Stimulated activated effector memory CD8-positive, alpha-beta T cell treated with anti-CD3 and anti-CD28 coated beads, Interleukin-12 subunit alpha, Interleukin-12 subunit beta, amount 100 ng/mL, for 72 hours (primary cell): ENCODE data around the gene RASGRF2.

ENCODE experiments used
- ATAC-seq: fragments of 150-1000 bp; cut with Tn5 transposase; 2 replicates; pipeline ENCODE4 v1.10.0; 2021
- DNase-seq, 2 donors: peaks; one replicate each; pipeline ENCODE4 v3.0.0; 2021 to 2022; ENCODE audit warnings: low spot score in 2 of 2
- H3K27ac Mint-ChIP-seq: one replicate; pipeline ENCODE4 v1.8.0; 2022; ENCODE audit warnings: mild to moderate bottlenecking, mixed read lengths
- H3K36me3 Mint-ChIP-seq: one replicate; pipeline ENCODE4 v1.8.0; 2022; ENCODE audit warnings: mild to moderate bottlenecking, mixed read lengths
- H3K4me1 Mint-ChIP-seq: one replicate; pipeline ENCODE4 v1.8.0; 2022; ENCODE audit warnings: mixed read lengths
- H3K4me3 Mint-ChIP-seq: one replicate; pipeline ENCODE4 v1.8.0; 2022; ENCODE audit warnings: mild to moderate bottlenecking, mixed read lengths
- H3K9me3 Mint-ChIP-seq: one replicate; pipeline ENCODE4 v1.8.0; 2022; ENCODE audit warnings: mixed read lengths

Gene RASGRF2

GRCh38 chr5:80933036-80933435 is 27.1 kb upstream of the RASGRF2 start:
- Mint-ChIP-seq H3K4me1 (peaks cover 5% of the 10 kb centered on the region), H3K36me3 (no peaks in the 10 kb centered on the region), H3K4me3 (no peak overlapping the region), H3K27ac (no peak overlapping the region), H3K9me3 (no peaks in the 10 kb centered on the region)
- ATAC-seq, result no peak
- no peak for DNase-seq

GRCh38 chr5:80934751-80935150 is 25.4 kb upstream of the RASGRF2 start:
- H3K27ac Mint-ChIP-seq, result no peak overlapping the region
- no peak for DNase-seq
- no peak overlapping the region for H3K4me3 Mint-ChIP-seq
- ATAC-seq, result no peak
- H3K4me1 Mint-ChIP-seq, result peaks cover 5% of the 10 kb centered on the region
- no peaks in the 10 kb centered on the region for H3K36me3 Mint-ChIP-seq
- no peaks in the 10 kb centered on the region for H3K9me3 Mint-ChIP-seq

DNA sequence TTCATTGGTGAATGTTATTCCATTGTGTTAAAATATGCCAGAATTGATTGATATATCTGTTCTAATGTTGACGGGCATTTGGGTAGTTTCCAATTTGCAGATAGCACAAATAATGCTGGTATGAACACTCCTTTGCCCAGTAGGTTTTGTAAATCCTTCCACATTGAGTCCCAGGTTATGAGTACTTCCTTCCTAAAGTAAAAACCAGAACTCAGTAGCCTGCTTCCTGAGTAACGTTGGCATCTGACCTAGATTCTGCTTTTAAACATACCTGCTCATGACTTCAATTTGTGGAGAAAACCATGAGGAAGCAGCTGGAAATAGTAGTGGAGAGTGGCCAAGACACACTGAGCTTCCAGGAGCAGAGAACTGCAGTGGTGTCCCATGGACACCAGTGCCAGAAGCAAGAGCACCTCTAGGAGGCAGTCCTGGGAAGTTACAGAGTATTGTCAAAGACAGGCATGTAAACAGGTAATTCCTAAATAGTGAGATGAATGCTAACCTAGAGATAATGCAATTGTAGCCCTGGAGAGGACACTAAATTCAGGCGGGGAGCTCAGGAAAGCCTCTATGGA is 24.3 kb upstream of the RASGRF2 start:
- DNase-seq, result no peak
- ATAC-seq, result no peak
- H3K9me3 Mint-ChIP-seq, result no peaks in the 10 kb centered on the region
- no peak overlapping the region for H3K4me3 Mint-ChIP-seq
- peaks cover 5% of the 10 kb centered on the region for H3K4me1 Mint-ChIP-seq
- no peak overlapping the region for H3K27ac Mint-ChIP-seq
- no peaks in the 10 kb centered on the region for H3K36me3 Mint-ChIP-seq

- H3K4me1 Mint-ChIP-seq, result peaks cover 9% of the 10 kb centered on the region
- H3K27ac Mint-ChIP-seq, result no peak overlapping the region
- no peaks in the 10 kb centered on the region for H3K36me3 Mint-ChIP-seq
- no peak for ATAC-seq
- H3K4me3 Mint-ChIP-seq, result no peak overlapping the region
- DNase-seq, result no peak
- H3K9me3 Mint-ChIP-seq, result no peaks in the 10 kb centered on the region
Observed at GRCh38 chr5:80936881-80937280, 23.3 kb upstream of the RASGRF2 start.

- Mint-ChIP-seq H3K9me3 (no peaks in the 10 kb centered on the region), H3K4me3 (no peak overlapping the region), H3K4me1 (peaks cover 11% of the 10 kb centered on the region), H3K27ac (no peak overlapping the region), H3K36me3 (no peaks in the 10 kb centered on the region)
- DNase-seq (no peak), ATAC-seq (no peak)
Observed at GRCh38 chr5:80937584-80938356, 22.4 kb upstream of the RASGRF2 start.

DNA sequence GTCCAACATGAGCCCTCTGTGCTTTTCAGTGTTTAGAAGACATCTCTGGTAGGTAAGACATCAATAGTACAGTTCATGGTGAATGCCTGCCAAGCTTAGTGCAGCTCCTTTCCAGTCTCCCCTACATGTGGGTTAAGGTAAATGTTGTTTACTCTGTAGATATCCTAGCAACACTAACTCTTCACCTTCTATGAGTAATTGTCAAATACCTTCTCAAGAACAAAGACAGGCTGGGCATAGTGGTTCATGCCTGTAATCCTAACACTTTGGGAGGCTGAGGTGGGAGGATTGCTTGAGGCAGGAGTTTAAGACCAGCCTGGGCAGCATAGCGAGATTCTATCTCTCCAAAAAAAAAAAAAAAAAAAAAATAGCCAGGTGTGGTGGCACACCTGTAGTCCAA is 18.7 kb upstream of the RASGRF2 start:
- ATAC-seq (no peak), DNase-seq (no peak)
- H3K27ac Mint-ChIP-seq, result no peak overlapping the region
- H3K9me3 Mint-ChIP-seq, result no peaks in the 10 kb centered on the region
- peaks cover 6% of the 10 kb centered on the region for H3K4me1 Mint-ChIP-seq
- no peaks in the 10 kb centered on the region for H3K36me3 Mint-ChIP-seq
- no peak overlapping the region for H3K4me3 Mint-ChIP-seq

GRCh38 chr5:80951366-80951765 is 8.8 kb upstream of the RASGRF2 start:
- no peaks in the 10 kb centered on the region for H3K4me1 Mint-ChIP-seq
- H3K9me3 Mint-ChIP-seq, result no peaks in the 10 kb centered on the region
- H3K36me3 Mint-ChIP-seq, result no peaks in the 10 kb centered on the region
- DNase-seq (no peak), ATAC-seq (no peak)
- H3K27ac Mint-ChIP-seq, result no peak overlapping the region
- H3K4me3 Mint-ChIP-seq, result no peak overlapping the region

DNA sequence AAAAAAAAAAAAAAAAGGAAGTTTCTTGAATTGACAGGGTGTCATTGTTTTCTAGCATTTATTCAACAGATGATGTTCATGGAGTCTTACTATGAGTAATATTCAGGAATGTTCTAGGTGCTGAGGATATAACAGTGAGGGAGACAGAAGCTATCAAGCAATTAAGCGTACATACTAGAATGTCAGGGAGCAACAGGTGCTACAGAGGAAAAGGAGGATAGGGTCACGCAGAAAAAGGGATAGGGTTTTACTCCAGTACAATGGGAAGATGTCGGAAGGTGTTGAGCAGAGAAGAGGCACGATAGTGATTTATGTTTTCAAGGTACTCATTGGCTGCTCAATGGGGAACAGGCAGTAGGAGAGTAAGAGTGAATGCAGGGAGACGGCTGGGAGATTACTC is 6.6 kb upstream of the RASGRF2 start:
- Mint-ChIP-seq H3K27ac (no peak overlapping the region), H3K9me3 (no peaks in the 10 kb centered on the region), H3K4me3 (no peak overlapping the region), H3K36me3 (no peaks in the 10 kb centered on the region), H3K4me1 (peaks cover 9% of the 10 kb centered on the region)
- ATAC-seq, result no peak
- DNase-seq, result no peak

DNA sequence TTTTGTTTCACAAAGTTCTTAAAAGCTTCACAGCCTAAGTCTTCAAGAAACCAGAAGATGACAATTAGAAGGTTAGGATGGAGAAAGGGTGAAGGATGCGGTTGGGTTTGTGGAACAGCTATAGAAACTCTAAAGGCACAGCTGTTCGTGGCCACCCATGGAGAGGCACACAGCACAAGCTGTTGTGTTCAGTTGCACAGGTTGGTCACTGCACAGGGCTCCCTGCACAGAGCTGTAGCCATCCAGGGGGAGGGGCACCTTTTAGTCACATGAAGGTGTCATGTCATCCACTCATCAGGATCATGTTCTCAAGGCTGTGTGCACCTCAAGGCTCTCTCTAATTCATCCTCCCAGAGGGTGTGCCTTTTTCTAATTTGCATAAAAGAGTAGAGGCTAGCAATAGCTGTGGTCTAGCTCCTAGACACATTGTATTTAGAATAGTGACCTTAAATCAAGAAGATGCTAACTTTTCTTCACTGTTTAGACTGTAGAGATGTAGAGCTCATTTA is 5.0 kb upstream of the RASGRF2 start:
- Mint-ChIP-seq H3K27ac (no peak overlapping the region), H3K4me1 (peaks cover 18% of the 10 kb centered on the region), H3K9me3 (no peaks in the 10 kb centered on the region), H3K4me3 (no peak overlapping the region), H3K36me3 (no peaks in the 10 kb centered on the region)
- ATAC-seq, result no peak
- no peak for DNase-seq

- DNase-seq (no peak), ATAC-seq (no peak)
- peaks cover 6% of the 10 kb centered on the region for H3K36me3 Mint-ChIP-seq
- no peaks in the 10 kb centered on the region for H3K9me3 Mint-ChIP-seq
- H3K4me1 Mint-ChIP-seq, result peaks cover 23% of the 10 kb centered on the region
- no peak overlapping the region for H3K27ac Mint-ChIP-seq
- H3K4me3 Mint-ChIP-seq, result no peak overlapping the region
Observed at GRCh38 chr5:80956272-80956671, 3.9 kb upstream of the RASGRF2 start.

- no peak for ATAC-seq
- Mint-ChIP-seq H3K4me1 (peaks cover 24% of the 10 kb centered on the region), H3K9me3 (no peaks in the 10 kb centered on the region), H3K4me3 (no peak overlapping the region), H3K36me3 (peaks cover 14% of the 10 kb centered on the region), H3K27ac (no peak overlapping the region)
- DNase-seq, result no peak
Observed at GRCh38 chr5:80957031-80957761, 3.0 kb upstream of the RASGRF2 start.

GRCh38 chr5:80958616-80959015 is 1.5 kb upstream of the RASGRF2 start:
- H3K9me3 Mint-ChIP-seq, result no peaks in the 10 kb centered on the region
- peaks cover 14% of the 10 kb centered on the region for H3K36me3 Mint-ChIP-seq
- H3K27ac Mint-ChIP-seq, result no peak overlapping the region
- H3K4me3 Mint-ChIP-seq, result no peak overlapping the region
- ATAC-seq, result no peak
- no peak for DNase-seq
- peaks cover 36% of the 10 kb centered on the region for H3K4me1 Mint-ChIP-seq

DNA sequence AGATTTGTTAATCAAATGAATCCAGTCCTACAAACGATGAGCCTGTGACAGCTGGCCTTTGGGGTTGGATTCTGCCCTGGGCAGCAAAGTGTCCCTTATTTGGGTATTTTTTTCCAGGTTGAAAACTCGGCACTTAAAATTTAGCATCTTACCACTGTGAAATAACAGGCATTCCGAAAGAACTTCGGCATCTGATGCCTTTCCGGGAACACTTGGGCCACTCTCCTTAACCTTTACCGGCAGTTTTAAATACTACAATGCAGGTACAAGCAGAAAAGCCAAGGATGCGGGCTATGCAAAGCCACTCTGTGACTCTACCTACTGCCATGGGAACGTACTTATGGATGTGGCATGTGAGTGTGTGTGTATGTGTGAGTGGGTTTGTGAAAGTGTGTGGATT is 1.0 kb upstream of the RASGRF2 start:
- ATAC-seq (no peak), DNase-seq (no peak)
- peak overlapping the region; percentile 3 for H3K27ac Mint-ChIP-seq
- peaks cover 38% of the 10 kb centered on the region for H3K4me1 Mint-ChIP-seq
- peak overlapping the region; percentile 70 for H3K4me3 Mint-ChIP-seq
- H3K36me3 Mint-ChIP-seq, result peaks cover 14% of the 10 kb centered on the region
- H3K9me3 Mint-ChIP-seq, result no peaks in the 10 kb centered on the region

- peak overlapping the region; percentile 46 for H3K27ac Mint-ChIP-seq
- H3K4me1 Mint-ChIP-seq, result peaks cover 49% of the 10 kb centered on the region
- H3K4me3 Mint-ChIP-seq, result peak overlapping the region; percentile 70
- peaks cover 14% of the 10 kb centered on the region for H3K36me3 Mint-ChIP-seq
- no peaks in the 10 kb centered on the region for H3K9me3 Mint-ChIP-seq
- DNase-seq (peak; percentile 28 to 76), ATAC-seq (peak; percentile 64)
Observed at GRCh38 chr5:80960531-80961375, 590 bp downstream of the RASGRF2 start.
